ENCODE results near the gene M6PR.

M6PR gene

DNA sequence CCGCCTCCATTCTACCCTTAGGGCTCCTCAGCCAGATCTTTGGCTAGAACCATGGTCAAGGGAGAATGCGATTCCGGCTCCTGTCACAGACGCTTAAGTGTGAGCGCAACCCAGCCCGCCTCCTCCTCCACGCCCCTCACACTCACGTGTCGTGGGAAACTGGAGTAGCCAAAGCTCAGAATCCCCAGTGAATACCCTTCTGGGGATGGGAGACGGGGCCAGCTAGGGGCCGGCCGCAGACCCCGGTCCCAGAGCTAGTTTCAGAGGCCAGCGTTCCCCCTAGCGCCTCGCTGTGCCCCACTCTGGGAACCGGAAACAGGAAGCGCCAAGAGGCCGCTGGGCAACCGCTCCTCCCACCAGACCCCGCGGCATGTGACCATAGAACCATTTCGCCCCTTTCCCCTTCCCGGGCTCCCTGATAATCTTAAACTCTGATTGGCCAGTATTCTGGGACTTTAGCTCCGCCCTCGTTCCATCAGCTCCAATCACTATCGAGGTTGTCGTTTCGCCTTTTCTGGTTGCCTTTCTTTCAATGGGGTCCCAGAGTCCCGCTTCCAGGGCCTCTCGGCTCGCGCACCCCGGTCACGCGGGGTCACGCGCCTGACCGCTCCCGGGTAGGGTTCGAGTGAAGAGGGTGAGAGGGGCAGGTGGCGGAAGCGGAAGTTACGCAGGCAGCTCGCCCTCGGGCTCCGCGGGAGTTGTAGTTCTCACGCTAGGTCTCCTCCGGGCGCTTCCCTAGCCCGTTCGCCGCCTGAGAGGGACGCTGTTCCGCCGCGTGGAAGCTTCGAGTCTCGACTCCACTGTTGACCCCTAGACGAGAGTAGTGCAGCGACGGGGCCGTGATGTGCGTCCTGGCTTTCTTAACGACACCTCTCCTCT lies at the start of gene M6PR:
M6PR (minus strand) TSS at position 304 of the 879 bp plus-strand sequence. CDS start 3,241 bp downstream, outside the sequence.
- peak; percentile 92 to 100 (median 100) for DNase-seq

DNA sequence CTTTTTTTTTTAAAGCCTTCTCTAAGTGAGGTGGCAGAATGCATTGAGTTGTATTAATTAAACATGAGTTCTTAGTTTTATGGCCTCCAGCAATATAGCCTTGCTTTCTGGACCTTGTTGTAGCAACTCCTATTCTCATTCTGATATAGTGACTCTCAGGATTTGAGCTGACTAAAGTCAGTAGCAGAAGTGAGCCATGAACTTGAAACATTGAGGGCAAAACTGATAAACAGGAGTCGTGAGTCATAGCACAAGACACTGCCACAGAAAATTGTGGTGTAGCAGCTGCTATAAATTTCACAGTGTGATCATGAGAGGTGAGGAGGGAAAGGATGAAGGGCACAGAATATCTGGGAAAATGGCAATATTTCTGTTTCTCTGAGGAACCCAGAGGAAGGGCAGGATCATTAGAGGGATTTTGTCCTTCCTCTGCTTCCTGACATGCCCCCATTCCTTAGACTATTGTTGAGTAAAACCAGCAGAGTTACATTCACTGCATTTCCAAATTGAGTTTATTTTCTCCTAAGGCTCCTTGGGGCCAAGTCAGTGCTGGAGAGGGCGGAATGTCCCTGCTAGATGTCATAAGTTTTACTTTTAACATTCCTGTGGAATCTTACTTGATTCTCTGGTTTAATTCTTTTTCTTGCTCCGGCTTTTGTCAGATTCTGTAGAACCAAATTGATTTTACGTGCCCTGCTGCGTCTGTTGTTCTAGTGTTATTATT lies 47.4 kb upstream of the M6PR start:
- no peak for DNase-seq

DNA sequence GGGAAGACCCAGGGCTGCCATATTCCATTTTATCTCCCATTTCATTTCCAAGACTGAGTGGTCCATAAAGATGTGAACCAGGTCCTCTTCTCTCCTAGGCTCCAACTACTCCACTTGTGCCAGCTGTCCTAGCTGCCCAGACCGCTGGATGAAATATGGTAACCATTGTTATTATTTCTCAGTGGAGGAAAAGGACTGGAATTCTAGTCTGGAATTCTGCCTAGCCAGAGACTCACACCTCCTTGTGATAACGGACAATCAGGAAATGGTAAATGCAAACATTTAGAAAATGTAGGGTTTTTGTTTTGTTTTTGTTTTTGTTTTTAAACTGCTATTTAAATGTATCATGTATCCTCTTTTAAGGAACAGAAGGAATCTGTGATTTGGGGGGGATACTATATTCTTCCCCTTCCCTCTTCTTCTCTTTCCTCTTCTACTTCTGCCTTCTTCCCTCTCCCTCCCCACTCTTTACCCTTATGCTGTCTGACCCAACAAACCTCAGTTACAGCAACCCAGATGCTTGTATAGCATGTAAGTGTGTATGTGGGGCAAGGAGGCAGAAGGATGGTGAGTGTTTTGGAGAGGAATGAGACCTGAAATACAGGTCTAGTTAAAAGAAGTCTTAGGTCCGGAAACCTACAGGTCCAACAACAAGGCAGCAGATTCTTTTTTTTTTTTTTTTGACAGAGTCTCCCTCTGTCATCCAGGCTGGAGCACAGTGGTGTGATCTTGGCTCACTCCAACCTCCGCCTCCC lies 45.8 kb upstream of the M6PR start:
- no peak for DNase-seq

DNA sequence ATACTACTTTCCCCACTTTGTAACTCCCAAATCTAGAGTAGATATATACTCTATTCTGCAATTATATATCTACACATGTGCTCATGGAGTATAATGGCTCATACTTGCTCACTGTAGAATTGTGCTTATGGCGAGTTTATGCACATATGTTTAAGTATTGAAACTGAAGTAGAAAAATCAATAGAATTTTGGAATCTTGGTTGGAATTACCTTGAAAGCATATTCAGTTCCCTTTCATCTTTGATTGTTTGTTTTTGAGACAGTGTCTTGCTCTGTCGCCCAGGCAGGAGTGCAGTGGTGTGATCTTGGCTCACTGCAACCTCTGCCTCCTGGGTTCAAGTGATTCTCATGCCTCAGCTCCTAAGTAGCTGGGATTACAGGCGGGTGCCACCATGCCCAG lies 44.4 kb upstream of the M6PR start:
- no peak for DNase-seq

DNA sequence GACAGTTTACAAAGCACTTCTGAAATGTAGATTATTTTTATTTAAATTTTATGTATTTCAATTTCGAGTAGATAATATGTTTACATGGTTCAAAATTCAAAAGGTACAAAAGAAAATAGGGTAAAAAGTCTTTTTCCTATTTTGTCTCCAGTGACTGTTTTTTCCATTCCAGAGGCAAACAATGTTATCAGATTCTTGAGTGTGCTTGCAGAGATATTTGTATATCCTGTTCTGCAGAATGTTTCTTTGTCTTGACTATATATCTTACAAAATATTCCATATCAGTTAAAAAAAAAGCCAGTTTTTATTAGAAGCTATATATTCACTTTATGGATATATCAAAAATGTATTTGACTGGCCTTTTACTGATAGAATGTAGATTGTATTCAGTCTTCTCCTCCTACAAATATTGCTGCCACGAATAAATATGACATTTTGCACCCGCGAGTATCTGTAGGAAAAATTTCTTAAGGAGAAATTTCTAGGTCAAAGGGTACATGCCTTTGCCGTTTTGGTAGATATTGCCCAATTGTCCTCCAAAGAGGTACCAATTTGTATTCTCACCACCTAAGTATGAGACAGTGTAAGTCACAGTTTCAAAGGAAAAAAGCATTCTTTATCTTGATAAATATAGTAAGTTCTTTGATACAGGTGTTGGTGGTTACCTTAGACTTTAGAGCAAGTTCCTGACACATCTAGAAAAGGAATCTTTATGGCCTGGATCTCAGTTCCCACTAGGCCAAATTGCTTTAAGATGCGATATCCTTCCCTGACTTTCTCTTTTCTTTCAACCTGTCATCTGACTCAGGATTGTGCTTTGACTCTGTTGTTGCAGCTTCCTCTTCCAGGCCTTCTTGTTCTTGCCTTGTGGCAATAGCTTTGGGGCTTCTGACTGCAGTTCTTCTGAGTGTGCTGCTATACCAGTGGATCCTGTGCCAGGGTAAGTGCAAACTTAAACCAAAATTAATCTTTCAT lies 42.2 kb upstream of the M6PR start:
- no peak for DNase-seq

DNA sequence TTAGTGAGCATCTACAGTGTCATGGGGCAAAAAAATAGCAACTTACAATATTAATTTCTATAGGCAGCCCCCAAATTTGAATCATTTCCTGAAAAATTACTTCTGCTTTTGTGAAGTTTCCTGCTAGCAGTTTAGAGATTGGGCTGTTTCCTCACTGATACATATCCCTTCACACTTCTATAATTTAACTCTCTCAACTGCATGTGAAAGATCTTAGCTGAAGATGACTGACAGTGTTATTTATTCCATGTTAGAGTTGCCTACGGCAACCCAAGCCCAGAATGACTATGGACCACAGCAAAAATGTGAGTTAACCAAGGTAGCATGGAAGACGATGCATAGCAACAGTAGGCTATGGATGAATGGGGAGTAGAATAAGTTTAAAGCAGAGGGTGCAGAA lies 40.0 kb upstream of the M6PR start, which contains the start of gene KLRG1:
KLRG1 (plus strand) TSS at position 134 of the 400 bp plus-strand sequence; CDS start at position 224, 90 bp downstream.
- DNase-seq: no peak

DNA sequence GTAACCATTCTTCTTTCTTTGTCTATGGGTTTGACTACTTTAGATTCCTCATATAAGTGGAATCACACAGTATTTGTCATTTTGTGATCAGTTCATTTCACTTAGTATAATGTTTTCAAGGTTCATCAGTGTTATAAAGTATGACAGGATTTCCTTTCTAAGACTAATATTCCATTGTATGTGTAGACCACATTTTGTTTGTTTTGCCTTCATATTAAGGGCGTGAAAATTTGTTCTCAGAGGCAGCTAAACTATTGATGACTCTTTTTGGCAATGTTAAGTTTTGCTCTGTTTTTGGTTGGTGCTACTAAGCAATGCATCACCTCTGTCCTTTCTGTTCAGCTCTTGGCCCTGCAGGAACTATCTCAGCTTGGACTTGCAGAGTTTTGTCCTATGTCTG lies 38.2 kb upstream of the M6PR start:
- no peak for DNase-seq

DNA sequence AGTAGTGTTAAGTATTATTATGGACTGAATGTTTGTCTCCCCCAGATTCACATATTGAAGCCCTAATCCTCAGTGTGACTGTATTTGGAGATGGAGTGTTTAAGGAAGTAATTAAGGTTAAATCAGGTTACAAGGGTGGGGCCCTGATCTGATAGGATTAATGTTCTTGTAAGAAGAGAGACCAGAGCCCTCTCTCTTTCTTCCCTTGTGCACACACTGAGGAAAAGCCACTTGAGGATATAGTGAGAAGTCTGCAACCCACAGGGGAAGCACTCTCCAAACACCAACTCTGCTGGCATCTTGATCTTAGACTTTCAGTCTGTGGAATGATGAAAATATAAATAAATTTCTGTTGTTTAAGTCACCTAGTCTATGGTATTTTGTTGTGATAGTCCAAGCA lies 37.7 kb upstream of the M6PR start:
- no peak for DNase-seq

DNA sequence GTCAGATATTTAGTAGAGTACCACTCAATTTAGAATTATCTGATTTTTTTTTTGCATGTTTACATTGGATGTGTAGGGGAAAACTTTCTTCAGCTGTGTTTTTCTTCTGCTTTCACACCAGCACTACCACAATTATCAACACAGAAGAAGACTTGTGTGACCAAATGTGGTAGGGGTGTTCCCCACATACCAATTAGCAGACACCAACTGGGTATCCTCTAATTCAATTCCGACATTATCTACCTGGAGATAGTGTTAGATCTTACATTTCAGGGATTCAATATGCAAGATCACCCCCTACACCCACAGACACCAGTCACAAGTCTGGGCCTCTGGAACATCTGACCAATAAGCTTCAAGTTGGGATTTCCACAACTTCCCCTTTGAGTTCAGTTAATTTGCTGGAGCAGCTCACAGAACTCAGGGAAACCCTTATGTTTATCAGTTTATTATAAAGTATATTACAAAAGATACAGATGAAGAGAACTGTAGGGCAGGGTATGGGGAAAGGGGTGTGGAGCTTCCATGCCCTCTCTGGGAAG lies 35.8 kb upstream of the M6PR start:
- no peak for DNase-seq

DNA sequence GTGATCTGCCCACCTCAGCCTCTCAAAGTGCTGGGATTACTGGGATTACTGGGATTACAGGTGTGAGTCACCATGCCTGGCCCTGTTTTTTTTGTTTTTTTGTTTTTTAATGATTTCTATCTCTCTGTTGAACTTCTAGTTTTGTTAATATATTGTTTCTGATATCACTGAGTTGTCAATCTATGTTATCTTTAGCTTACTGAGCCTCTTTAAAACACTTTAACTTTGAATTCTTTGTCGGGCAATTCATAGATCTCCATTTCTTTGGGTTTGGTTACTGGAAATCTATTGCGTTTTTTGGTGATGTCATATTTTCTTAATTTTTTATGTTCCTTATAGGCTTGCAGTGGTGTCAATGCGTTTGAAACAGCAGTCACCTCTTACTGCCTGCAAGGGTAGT lies 30.7 kb upstream of the M6PR start:
- DNase-seq: no peak

DNA sequence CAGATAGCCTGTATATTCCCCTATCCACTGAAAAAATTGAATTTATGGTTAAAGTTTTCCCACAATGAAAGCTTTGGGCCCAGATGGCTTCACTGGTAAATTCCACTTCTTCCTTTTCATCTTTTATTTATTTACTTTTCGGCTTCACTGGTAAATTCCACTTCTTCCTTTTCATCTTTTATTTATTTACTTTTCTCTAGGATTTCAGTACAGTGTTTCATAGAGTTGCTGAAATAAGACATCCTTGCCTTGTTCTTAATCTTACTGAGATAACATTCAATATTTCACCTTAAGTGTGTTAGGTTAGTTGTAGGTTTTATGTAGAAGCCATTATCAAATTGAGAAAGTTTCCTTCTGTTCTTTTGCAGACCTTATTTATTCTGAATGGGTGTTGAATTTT lies 21.0 kb upstream of the M6PR start:
- no peak for DNase-seq

DNA sequence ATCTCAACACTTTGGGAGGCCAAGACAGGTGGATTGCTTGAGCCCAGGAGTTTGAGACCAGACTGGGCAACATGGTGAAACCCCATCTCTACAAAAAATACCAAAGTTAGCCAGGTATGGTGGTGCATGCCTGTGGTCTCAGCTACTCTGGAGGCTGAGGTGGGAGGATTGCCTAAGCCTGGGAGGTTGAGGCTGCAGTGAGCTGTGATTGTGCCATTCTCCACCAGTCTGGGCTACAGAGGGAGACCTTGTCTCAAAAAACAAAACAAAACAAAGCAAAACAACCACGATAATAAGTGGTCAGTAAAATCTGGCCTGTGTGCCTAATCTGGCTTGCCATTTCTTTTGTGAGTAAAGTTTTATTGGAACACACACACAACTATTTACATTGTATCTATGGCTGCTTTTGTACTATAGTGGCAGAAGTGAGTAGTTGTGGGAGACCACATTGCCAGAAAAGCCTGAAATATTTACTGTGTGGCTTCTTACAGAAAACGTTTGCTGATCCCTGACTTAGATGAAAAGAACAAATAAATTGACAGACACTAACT lies 20.5 kb upstream of the M6PR start:
- DNase-seq: no peak

DNA sequence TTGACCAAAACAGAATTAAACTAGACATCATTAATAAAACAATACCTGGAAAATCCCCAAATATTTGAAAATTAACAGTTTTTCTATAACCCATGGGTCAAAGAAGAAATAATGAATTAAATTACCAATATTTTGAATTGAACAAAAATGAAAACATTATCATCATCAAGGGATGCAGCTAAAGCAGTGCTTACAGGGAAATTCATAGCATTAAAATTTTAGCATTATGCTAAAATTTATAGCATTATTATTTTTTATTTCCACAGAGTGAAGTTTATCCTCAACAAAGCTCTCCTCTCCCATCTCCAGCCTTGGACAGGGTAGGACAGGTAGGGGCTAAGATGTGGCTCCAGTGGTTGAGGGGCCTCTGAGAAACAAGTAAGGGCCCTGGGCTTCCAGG lies 19.3 kb upstream of the M6PR start:
- DNase-seq: no peak

DNA sequence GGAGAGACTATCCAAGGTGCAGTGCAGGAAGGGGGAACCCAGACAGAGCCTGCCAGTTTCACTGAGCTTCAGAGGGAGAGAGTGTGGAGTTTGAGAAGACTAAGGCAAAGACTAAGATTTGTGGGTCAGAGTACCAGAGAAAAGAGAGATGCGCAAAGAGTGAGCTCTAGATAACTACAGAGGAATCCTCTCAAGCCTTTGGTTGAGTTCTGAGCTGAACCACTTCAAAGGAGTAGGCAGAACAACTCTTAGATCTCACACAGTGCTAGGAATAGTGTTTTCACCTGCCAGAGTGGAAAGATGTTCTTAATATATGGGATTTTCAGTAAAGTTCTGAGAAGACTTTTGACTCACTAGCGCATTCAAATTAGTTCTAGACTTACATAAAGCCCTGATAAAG lies 10.7 kb upstream of the M6PR start:
- no peak for DNase-seq

DNA sequence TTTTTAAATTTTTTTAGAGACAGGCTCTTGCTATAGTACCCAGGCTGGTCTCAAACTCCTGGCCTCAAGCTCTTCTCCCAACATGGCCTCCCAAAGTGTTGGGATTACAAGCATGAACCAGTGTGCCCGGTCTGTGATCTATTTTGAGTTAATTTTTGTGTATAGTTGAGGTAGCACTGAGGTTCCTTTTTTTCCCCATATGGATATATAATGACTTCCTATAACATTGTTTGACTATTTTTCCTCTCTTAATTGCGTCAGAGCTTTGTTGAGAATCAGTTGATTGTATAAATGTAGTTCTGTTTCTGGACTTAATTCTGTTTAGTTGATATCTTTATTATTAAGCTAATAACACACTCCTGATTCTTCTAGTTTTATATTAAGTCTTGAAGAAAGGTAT lies 8.6 kb upstream of the M6PR start:
- DNase-seq: no peak

DNA sequence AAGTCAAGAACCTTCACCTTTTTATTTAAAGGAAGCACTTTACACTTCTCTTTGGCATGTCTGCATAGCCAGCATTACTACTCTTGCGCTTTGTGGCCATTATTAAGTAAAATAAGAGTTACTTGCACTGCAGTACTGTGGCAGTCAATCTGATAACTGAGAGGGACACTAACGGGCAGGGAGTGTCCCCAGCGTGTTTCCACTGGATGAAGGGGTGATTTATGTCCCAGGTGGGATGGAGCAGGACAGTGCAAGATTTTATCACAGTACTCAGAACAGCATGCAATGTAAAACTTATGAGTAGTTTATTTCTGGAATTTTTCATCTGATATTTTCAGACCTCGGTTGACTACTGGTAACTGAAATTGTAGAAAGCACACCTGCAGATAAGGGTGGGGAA lies 8.1 kb upstream of the M6PR start:
- no peak for DNase-seq

DNA sequence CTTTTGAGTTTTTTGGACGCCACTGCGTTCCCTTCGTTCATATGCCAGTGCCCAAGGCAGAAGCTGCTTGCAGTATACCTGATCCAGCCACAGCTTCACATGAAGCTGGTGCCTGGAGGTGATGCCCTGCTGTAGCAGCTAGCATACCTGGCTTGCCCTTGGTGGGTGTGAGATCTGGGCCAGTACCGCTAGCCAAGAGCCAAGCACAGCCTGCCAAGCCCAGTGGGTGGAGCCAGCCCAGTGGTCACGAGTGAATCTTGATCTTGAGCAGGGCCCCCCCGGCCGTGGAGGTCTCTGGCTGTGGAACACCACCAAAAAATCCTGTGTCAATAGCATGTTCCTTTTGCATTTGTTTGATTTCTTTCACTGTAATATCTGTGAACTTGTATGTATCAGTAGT lies 7.3 kb upstream of the M6PR start:
- no peak for DNase-seq

DNA sequence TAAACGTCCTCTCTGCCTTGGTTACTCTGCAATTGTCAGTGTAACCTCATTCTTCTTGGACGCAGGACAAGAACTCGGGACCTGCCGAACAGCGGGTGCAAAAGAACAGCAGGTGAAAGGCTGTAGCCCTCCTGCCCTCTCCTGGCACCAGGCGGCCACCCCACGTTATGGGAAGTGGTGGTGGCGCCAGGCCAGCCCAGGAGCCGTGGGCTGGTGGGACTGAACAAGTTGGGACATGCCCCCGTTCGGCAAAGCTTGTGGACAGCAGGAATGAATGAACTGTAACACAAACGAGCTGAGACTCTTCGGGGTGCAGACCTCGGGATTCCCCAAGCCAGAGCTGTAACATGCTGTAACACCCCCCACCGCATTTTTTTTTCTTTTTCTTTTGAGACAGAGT lies 6.6 kb upstream of the M6PR start:
- no peak for DNase-seq

DNA sequence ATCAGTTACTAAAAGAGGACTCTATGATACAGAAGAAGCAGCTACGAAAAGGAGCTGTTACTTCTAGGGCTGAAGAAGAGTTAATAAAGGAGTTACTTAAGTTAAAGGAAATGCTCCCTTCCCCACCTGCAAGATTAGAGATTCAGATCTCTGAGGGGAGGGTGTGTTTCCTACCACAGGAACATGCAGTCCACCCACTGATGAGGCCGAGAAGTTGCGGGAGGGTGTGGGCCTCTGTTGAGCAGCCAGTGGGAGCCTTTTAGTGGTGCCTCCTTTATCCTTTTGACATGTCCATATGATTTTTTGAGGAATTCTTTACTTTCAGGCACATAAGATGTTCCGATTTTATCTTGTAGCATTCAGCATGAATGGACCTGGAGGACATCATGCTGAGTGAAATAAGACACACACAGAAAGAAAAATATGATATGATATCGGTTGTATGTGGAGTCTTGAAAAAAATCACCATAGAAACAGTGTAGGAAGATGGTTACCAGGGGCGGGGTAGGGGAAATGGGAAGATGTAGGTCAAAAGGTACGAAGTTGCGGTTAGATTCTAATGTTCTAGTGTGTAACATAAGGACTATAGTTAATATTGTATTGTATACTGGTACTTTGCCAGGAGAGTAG lies 4.4 kb upstream of the M6PR start:
- no peak for DNase-seq

DNA sequence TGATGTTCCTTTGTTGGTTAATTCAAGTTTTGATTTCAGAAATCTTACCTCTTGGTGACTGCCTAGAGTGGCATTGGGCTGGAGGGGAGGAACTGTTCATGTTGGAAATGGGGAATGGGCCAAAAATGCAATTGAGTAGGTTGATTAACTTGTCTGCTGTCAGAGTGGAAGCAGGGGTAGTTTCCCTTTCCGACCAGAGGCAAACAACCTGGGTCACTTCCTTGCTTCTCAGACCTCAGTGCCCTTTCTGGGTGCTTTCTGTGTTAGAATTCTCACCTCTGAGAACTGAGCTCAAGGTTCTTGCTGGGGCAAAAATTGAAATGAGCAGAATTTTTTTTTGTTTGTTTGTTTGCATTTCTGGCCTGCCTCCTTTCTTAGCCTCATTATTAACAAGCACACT lies 2.3 kb upstream of the M6PR start:
- DNase-seq: no peak
